CD14-positive monocyte (primary cell): ENCODE data around the gene PSME3. TPM values are rescaled to one million over a fixed set of nuclear protein-coding genes. Genes with fewer than 3 reads are reported as not detected.

ENCODE experiments used
- DNase-seq, 3 donors: peaks; one replicate each; pipeline ENCODE4 v3.0.0-alpha.2; 2011 to 2022
- H2AFZ ChIP-seq: 2 replicates; pipeline ENCODE4 v1.6.0; 2012; ENCODE audit warnings: mild to moderate bottlenecking, low read depth, low read length, inconsistent platforms; ENCODE audit not compliant: insufficient read depth, poor library complexity, severe bottlenecking
- H3K27ac ChIP-seq, 2 donors: 1 replicate in 1 of 2; 2 replicates in 1 of 2; pipeline ENCODE4 v1.5.1; 2012 to 2013; ENCODE audit warnings: low read length in 2 of 2, control low read depth in 1 of 2, inconsistent platforms in 1 of 2, low read depth in 1 of 2, mild to moderate bottlenecking in 1 of 2
- H3K27me3 ChIP-seq, 2 donors: one replicate each; pipeline versions ENCODE4 v1.6.0 to v1.6.1; 2011 to 2013; ENCODE audit warnings: low read length in 2 of 2; ENCODE audit not compliant: control insufficient read depth in 2 of 2, insufficient read depth in 2 of 2
- H3K36me3 ChIP-seq, 2 donors: replicated peaks in 1 of 2; 1 replicate in 1 of 2; 2 replicates in 1 of 2; pipeline versions ENCODE4 v1.5.1 to v1.6.1; 2012 to 2013; ENCODE audit warnings: low read length in 2 of 2, control low read depth in 1 of 2, inconsistent platforms in 1 of 2, mild to moderate bottlenecking in 1 of 2; ENCODE audit not compliant: insufficient read depth in 2 of 2, control insufficient read depth in 1 of 2
- H3K4me1 ChIP-seq, 2 donors: 1 replicate in 1 of 2; 2 replicates in 1 of 2; pipeline versions ENCODE4 v1.5.1 to v1.6.1; 2012 to 2013; ENCODE audit warnings: low read length in 2 of 2, control low read depth in 1 of 2, inconsistent platforms in 1 of 2, mild to moderate bottlenecking in 1 of 2, moderate library complexity in 1 of 2; ENCODE audit not compliant: insufficient read depth in 2 of 2, control insufficient read depth in 1 of 2
- H3K4me2 ChIP-seq: replicated peaks from 2 replicates; pipeline ENCODE3; 2012; ENCODE audit warnings: low read length, moderate library complexity, mild to moderate bottlenecking; ENCODE audit not compliant: poor library complexity, severe bottlenecking; ENCODE audit errors: extremely low read depth
- H3K4me3 ChIP-seq, 3 experiments: fragments of 200-600 bp in 1 of 3; sonication (generic) in 1 of 3; replicated peaks in 1 of 3; 1 replicate in 2 of 3; 2 replicates in 1 of 3; pipeline ENCODE4 v1.5.1; 2011 to 2013; ENCODE audit warnings: low read length in 3 of 3, mild to moderate bottlenecking in 3 of 3, control low read depth in 2 of 3, low read depth in 2 of 3, inconsistent platforms in 1 of 3, moderate library complexity in 1 of 3
- H3K79me2 ChIP-seq: 2 replicates; pipeline ENCODE4 v1.6.0; 2012; ENCODE audit warnings: mild to moderate bottlenecking, control low read depth, inconsistent platforms, low read length, moderate library complexity; ENCODE audit not compliant: insufficient read depth
- H3K9ac ChIP-seq: 2 replicates; pipeline ENCODE4 v1.6.0; 2017; ENCODE audit warnings: low read length, mild to moderate bottlenecking; ENCODE audit not compliant: insufficient read depth, poor library complexity, severe bottlenecking
- H3K9me3 ChIP-seq, 2 donors: replicated peaks in 1 of 2; 1 replicate in 1 of 2; 2 replicates in 1 of 2; pipeline versions ENCODE4 v1.5.1 to v1.6.1; 2012 to 2013; ENCODE audit warnings: low read length in 2 of 2, control low read depth in 1 of 2; ENCODE audit not compliant: control insufficient read depth in 1 of 2, insufficient read depth in 1 of 2
- H4K20me1 ChIP-seq: 2 replicates; pipeline ENCODE4 v1.6.0; 2012; ENCODE audit warnings: mild to moderate bottlenecking, low read length, control low read depth, moderate library complexity; ENCODE audit not compliant: insufficient read depth
- H3K27ac Mint-ChIP-seq, 7 donors: one replicate each; pipeline ENCODE4 v1.8.0; 2020; ENCODE audit warnings: mild to moderate bottlenecking in 7 of 7, mixed read lengths in 7 of 7, moderate library complexity in 6 of 7, inconsistent platforms in 2 of 7
- H3K27me3 Mint-ChIP-seq, 3 donors: one replicate each; pipeline ENCODE4 v1.8.0; 2021 to 2022; ENCODE audit warnings: low read depth in 3 of 3, mild to moderate bottlenecking in 3 of 3, mixed read lengths in 3 of 3, moderate library complexity in 3 of 3, inconsistent platforms in 1 of 3
- H3K36me3 Mint-ChIP-seq, 2 donors: one replicate each; pipeline ENCODE4 v1.8.0; 2020; ENCODE audit warnings: mixed read lengths in 2 of 2, inconsistent platforms in 1 of 2, mild to moderate bottlenecking in 1 of 2
- H3K4me1 Mint-ChIP-seq: one replicate; pipeline ENCODE4 v1.8.0; 2020; ENCODE audit warnings: mild to moderate bottlenecking, mixed read lengths
- H3K4me3 Mint-ChIP-seq, 2 donors: one replicate each; pipeline ENCODE4 v1.8.0; 2020; ENCODE audit warnings: mild to moderate bottlenecking in 2 of 2, mixed read lengths in 2 of 2, moderate library complexity in 1 of 2
- H3K9me3 Mint-ChIP-seq, 7 donors: one replicate each; pipeline ENCODE4 v1.8.0; 2020 to 2022; ENCODE audit warnings: mixed read lengths in 7 of 7, mild to moderate bottlenecking in 6 of 7, moderate library complexity in 6 of 7, inconsistent platforms in 2 of 7
- CTCF ChIP-seq: fragments of 200-600 bp; IDR thresholded peaks from one replicate; pipeline ENCODE4 v1.8.0; 2022; ENCODE audit warnings: antibody characterized with exemption, mild to moderate bottlenecking
- WGBS: methylation state at CpG from one replicate; pipeline ENCODE4 v1.1.5; 2013; ENCODE audit warnings: missing lambda C conversion rate; ENCODE audit not compliant: insufficient coverage; 5-methylcytosine and 5-hydroxymethylcytosine counted together
- intact Hi-C, 2 donors: fragments of 100-400 bp; cut with micrococcal nuclease; formaldehyde crosslinking; loops; one replicate each; pipeline versions ENCODE4 v1.15.0 to v1.15.1; 2023
- polyA plus RNA-seq, 3 donors: library from polyadenylated mRNA; depleted of rRNA in 1 of 3; unstranded in 2 of 3; stranded (reverse) in 1 of 3; fragments of 300-500 nt in 2 of 3; fragments of >200 nt in 1 of 3; fragmentation: Illumina TruSeq in 2 of 3; gene quantifications; 1 replicate in 2 of 3; 2 replicates in 1 of 3; pipeline ENCODE4 v1.2.3, GENCODE V29; 2012 to 2021

Gene PSME3
- polyA plus RNA-seq, 3 donors = 61.9 to 137 (median 124) TPM

DNA sequence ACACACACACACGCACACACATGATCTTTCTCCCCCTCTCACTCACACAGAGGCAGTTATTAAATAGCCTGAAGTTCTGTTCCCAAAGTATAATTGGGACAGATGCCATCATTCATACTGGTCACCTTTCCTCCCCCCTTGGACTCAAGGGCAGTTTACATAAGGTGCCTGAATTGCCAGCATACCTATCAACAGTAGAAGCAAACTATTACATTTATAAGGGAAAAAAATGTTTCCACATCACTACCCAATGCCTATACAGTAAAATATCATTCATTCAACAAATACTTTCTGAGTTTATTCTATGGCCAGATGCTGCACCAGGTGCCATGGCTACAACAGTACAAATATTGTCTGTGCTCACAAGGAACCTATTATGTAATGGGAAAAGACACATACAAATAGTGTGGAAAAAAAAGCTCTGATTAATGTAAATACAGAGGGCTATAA is 28.3 kb upstream of the PSME3 start:
- Histone ChIP-seq H3K9ac (no peak overlapping the region), H4K20me1 (no peaks in the 10 kb centered on the region), H3K9me3 (no peaks in the 10 kb centered on the region), H2AFZ (no peak overlapping the region), H3K4me1 (no peaks in the 10 kb centered on the region), H3K79me2 (no peaks in the 10 kb centered on the region), H3K27me3 (no peaks in the 10 kb centered on the region), H3K36me3 (peaks cover 8 to 14% of the 10 kb centered on the region in 2 donors), H3K4me2 (no peak overlapping the region), H3K27ac (no peak overlapping the region), H3K4me3 (no peak overlapping the region)
- no peak for TF ChIP-seq CTCF
- Mint-ChIP-seq H3K36me3 (peaks cover 12 to 19% of the 10 kb centered on the region in 2 donors), H3K27me3 (peaks cover 4 to 11% (median 6%) of the 10 kb centered on the region in 3 donors), H3K4me1 (no peaks in the 10 kb centered on the region), H3K4me3 (no peak overlapping the region), H3K9me3 (no peaks in the 10 kb centered on the region), H3K27ac (no peak overlapping the region)
- intact Hi-C loops = no loop called here
- WGBS = 100% methylated on average over 1 of the region's 1 CpG
- no peak for DNase-seq

DNA sequence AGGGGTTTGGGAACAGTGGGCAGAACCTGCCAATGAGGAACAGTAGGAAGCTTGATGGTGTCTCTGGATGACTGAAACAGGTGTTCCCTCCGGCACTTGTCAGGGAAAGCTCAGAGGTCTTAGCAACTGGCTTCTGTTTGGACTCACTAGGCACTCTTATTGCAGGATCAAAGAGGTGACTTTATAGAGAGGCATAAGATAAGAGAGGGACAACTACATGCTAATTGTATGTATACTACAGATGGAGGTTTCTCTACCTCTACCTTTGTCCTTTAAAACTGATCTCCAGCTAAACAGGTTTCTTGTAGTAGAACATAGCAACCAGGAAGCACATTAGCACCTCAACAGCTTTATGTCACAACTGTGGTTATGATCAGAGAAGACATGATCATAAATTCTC is 26.9 kb upstream of the PSME3 start:
- Histone ChIP-seq H3K27me3 (no peaks in the 10 kb centered on the region), H4K20me1 (no peaks in the 10 kb centered on the region), H3K4me3 (no peak overlapping the region), H3K27ac (no peak overlapping the region), H3K9me3 (no peaks in the 10 kb centered on the region), H3K36me3 (peaks cover 21 to 27% of the 10 kb centered on the region in 2 donors), H3K9ac (no peak overlapping the region), H3K4me1 (no peaks in the 10 kb centered on the region), H3K79me2 (no peaks in the 10 kb centered on the region), H2AFZ (no peak overlapping the region), H3K4me2 (no peak overlapping the region)
- WGBS = 86% methylated on average over 1 of the region's 1 CpG
- intact Hi-C loops = no loop called here
- peaks cover 2 to 5% (median 4%) of the 10 kb centered on the region in 3 donors for H3K27me3 Mint-ChIP-seq
- no peaks in the 10 kb centered on the region for H3K4me1 Mint-ChIP-seq
- H3K4me3 Mint-ChIP-seq = no peak overlapping the region
- no peak overlapping the region for H3K27ac Mint-ChIP-seq
- TF ChIP-seq CTCF = no peak
- peaks cover 23 to 32% of the 10 kb centered on the region in 2 donors for H3K36me3 Mint-ChIP-seq
- no peak for DNase-seq
- H3K9me3 Mint-ChIP-seq = no peaks in the 10 kb centered on the region
